IPS-20b (cell line): Measurements from ENCODE around the gene OXSR1.

Experiments
- H3K27ac ChIP-seq: one replicate; pipeline ENCODE4 v1.5.1; 2013; ENCODE audit warnings: low read length
- H3K27me3 ChIP-seq: 2 replicates; pipeline ENCODE4 v1.6.1; 2013; ENCODE audit warnings: mild to moderate bottlenecking, low read length, inconsistent platforms; ENCODE audit not compliant: insufficient read depth
- H3K36me3 ChIP-seq: 2 replicates; pipeline ENCODE4 v1.6.1; 2013; ENCODE audit warnings: low read depth, mild to moderate bottlenecking, inconsistent platforms, low read length, moderate library complexity; ENCODE audit not compliant: insufficient read depth
- H3K4me1 ChIP-seq: 2 replicates; pipeline ENCODE4 v1.6.1; 2013; ENCODE audit warnings: mild to moderate bottlenecking, control low read depth, inconsistent platforms, low read length, moderate library complexity; ENCODE audit not compliant: insufficient read depth
- H3K4me3 ChIP-seq: 2 replicates; pipeline ENCODE4 v1.5.1; 2013; ENCODE audit warnings: mild to moderate bottlenecking, low read length, inconsistent platforms
- H3K9ac ChIP-seq: 2 replicates; pipeline ENCODE4 v1.6.1; 2013; ENCODE audit warnings: low read depth, mild to moderate bottlenecking, inconsistent platforms, low read length, moderate library complexity
- H3K9me3 ChIP-seq: 2 replicates; pipeline ENCODE4 v1.6.1; 2013; ENCODE audit warnings: mild to moderate bottlenecking, low read depth, low read length, inconsistent platforms; ENCODE audit not compliant: insufficient read depth

Gene OXSR1

DNA sequence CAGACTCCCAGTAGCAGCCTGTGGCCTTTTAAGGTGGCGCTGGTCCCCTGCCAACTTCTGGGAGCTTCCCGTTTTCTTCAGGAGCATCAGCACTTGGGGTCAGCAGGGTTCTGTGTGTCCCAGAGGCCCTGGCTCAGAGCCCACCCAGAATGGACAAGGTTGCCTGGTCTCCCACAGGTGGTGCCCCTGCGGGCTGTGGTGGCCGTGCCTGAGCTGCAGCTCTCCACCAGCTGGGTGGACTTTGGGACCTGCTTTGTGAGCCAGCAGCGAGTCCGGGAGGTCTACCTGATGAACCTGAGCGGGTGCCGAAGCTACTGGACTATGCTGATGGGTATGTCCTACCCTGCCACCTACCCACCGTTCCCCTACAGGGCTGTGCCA lies 43.9 kb upstream of the OXSR1 start:
- Histone ChIP-seq H3K9ac (no peak overlapping the region), H3K4me1 (no peaks in the 10 kb centered on the region), H3K36me3 (peaks cover 50% of the 10 kb centered on the region), H3K4me3 (no peak overlapping the region), H3K9me3 (no peaks in the 10 kb centered on the region), H3K27ac (no peak overlapping the region), H3K27me3 (no peaks in the 10 kb centered on the region)

DNA sequence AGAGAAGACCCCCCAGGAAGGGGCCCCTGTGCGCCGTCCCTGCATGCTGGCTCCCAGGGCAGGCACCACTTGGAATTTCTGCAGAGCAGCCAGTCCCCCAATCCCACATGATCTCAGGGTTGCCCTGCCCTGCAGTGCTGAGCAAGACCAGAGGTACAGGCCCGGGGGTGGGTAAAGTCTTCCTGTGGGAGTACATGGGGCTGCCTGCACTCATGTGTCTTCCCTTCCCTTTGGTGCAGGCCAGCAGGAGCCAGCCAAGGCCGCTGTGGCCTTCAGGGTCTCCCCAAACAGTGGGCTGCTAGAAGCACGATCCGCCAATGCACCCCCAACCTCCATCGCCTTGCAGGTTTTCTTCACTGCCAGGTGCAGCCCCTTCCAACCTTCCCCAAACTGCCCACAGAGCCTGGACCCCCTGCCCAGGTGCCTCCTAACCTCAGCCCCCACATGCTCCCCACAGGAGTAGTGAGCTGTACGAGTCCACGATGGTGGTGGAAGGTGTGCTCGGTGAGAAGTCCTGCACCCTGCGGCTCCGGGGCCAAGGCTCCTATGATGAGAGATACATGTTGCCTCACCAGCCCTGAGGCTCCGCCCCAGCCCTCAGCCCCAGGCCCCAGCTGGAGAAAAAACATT lies 43.4 kb upstream of the OXSR1 start:
- Histone ChIP-seq H3K27me3 (no peaks in the 10 kb centered on the region), H3K36me3 (peaks cover 55% of the 10 kb centered on the region), H3K27ac (no peak overlapping the region), H3K9me3 (no peaks in the 10 kb centered on the region), H3K4me3 (no peak overlapping the region), H3K4me1 (no peaks in the 10 kb centered on the region), H3K9ac (no peak overlapping the region)

DNA sequence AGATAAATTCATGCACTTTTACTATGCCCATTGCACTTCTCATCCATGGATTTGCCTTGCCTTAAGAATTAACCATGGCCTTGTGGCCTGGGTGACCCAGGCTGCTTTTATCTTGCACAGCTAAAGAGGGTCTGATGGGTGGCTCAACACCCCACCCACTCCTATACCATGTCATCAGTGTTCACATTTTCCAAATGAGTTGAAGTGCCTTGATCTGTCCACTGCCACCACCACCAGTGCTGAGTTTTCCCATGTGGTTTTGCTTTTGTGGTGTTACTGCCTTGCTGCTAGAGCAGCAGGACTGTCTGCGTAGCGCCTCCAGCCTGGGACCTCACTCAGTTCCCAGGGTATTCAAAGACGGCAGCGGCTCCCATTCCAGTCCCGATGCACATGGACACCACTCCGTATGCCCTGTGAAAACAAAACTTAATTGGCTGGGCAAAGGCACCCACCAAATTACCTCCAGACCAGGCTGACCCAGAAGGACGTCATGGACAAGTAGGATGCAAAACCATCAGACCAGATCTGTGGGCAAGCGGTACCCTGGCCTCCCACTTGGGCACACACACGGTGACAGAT lies 42.5 kb upstream of the OXSR1 start:
- no peak overlapping the region for H3K27ac ChIP-seq

DNA sequence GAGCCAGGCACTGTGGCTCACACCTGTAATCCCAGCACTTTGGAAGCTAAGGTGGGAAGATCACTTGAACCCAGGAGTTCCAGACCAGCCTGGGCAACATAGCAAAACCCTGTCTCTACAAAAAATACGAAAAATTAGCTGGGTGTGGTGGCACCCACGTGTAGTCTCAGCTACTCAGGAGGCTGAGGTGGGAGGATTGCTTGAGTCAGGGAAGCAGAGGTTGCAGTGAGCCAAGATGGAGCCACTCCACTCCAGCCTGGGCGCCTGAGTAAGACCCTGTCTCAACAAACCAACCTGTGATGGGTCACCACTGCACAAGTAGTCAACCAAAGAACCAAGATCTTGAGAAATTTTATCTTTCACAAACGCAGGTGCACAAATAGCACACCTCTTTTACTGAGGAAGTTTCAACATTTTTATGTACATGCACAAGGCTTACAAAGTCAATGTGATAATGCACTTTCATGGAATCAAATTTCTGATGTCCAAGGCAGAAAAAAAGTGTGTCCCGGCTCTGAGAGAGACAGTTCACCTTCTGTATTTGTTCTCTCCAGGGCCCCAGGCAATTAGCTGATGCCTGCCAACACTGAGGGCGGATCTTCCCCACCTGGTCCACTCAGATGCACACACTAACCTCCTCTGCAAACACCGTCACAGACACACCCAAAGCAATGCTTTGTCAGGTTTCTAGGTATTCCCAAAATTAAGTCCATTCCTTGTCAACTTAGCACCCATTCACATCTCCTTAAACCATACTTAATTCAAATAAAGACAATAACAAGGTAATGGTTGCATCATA lies 40.8 kb upstream of the OXSR1 start:
- no peak overlapping the region for H3K9ac ChIP-seq
- no peak overlapping the region for H3K4me3 ChIP-seq
- H3K27me3 ChIP-seq: no peaks in the 10 kb centered on the region
- no peak overlapping the region for H3K27ac ChIP-seq
- no peaks in the 10 kb centered on the region for H3K9me3 ChIP-seq
- no peaks in the 10 kb centered on the region for H3K4me1 ChIP-seq
- peaks cover 79% of the 10 kb centered on the region for H3K36me3 ChIP-seq

More for the DNA sequence above, 42.5 kb upstream of the OXSR1 start:
- Histone ChIP-seq H3K9ac (no peak overlapping the region), H3K4me1 (no peaks in the 10 kb centered on the region), H3K4me3 (no peak overlapping the region), H3K27me3 (no peaks in the 10 kb centered on the region), H3K9me3 (no peaks in the 10 kb centered on the region), H3K36me3 (peaks cover 64% of the 10 kb centered on the region)

DNA sequence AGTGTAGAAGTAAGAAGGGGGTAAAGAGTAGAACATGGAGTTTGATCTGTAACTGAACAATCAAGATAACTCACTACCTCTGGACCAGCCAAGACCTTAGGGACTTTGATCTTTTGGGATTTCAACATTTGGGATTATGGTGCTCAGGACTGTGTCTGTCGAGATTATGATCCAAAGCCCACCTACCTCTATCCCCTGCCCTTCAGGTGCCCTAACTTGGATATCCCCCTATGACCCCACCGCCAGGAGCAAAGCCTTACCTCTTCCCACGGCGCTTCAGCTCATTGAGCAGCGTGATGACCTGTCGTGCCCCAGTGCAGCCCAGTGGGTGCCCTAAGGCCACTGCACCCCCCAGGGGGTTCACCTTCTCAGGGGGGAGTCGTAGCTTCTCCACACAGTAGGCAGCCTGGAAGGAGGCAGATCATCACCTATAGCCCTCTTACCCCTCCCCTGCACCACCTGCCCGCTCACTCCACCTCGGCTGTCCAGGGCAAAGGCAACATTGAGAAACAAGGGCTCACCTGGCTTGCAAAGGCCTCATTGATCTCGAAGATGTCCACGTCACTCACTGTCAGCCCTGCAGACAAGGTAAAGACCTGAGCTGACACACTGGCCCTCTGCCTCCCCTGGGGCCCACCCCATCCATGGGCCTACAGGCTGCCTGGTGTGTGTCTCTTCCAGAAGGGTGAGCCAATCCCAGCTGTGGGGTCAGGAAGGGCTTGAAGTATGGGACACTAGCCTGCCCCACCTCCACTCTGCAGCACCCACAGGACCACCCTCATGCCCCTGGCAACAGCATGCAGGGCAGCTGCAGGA lies 39.8 kb upstream of the OXSR1 start:
- Histone ChIP-seq H3K4me3 (no peak overlapping the region), H3K9ac (no peak overlapping the region), H3K36me3 (peaks cover 86% of the 10 kb centered on the region), H3K4me1 (no peaks in the 10 kb centered on the region), H3K27ac (no peak overlapping the region), H3K27me3 (no peaks in the 10 kb centered on the region), H3K9me3 (no peaks in the 10 kb centered on the region)

DNA sequence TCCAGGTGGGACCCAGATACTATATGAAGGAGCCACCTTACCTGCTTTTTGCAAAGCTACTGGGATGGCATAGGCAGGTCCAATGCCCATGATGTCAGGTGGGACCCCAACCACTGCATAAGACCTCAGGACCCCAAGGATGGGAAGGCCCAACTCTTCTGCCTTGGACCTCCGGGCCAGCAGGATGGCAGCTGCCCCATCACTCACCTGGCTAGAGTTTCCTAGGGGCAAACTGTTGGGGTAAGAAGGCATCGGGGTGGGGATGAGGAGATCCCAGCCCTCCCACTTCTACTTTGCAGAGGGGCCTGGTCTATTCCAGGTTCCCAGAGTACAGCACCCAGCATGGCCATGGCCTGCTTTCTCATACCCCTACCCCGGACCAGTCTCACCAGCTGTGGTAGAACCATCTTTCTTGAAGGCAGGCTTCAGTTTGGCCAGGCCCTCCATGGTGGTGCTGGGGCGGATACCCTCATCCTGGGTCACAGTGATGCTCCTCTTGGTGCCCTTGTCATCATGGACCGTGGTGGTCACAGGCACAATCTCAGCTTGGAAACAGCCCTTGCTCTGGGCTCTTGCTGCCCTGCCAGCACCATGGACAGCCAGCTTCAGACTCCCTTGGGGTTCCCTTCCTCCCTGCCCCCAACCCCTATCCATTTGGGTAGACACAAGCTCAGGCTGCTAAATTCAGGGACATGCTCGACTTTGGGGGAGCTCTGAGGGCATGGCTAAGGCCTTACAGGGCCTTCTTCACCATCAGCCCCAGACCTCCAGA lies 39.0 kb upstream of the OXSR1 start:
- H3K36me3 ChIP-seq: peaks cover 91% of the 10 kb centered on the region

DNA sequence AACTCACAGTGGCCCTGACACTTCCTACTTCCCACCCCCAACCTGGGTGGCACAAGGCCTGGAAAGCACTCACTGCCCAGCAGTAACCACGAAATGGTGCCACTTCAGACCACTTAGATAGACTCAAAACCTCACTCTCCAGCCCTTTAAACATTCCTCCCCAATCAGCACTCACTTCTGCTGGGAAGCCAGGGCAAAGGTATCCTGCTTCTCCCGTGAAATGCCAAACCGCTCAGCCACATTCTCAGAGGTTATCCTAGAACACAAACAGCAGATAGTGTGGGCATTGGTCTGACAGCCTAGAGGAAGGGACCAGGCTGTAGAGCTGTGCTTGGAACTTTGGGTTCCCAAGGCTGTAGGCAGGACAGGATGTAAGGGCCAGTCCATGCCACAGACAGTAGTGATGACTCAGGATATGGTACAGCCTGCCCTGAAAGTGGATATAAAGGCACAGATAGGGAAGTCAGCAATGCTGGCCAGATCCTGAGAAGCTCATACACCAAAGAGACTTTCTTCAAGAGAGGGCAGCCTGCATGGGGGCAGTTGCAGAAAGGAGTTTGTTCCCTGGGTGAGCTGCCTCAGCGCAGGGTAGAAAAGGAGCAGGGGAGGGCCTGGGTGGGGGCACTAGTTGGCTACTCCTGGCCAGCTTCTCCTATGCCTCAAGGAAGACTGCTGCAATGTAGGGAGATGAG lies 37.6 kb upstream of the OXSR1 start:
- H3K36me3 ChIP-seq: peaks cover 82% of the 10 kb centered on the region

More for the DNA sequence above, 39.0 kb upstream of the OXSR1 start:
- Histone ChIP-seq H3K9me3 (no peaks in the 10 kb centered on the region), H3K27ac (no peak overlapping the region), H3K27me3 (no peaks in the 10 kb centered on the region), H3K4me3 (no peak overlapping the region), H3K9ac (no peak overlapping the region), H3K4me1 (no peaks in the 10 kb centered on the region)

DNA sequence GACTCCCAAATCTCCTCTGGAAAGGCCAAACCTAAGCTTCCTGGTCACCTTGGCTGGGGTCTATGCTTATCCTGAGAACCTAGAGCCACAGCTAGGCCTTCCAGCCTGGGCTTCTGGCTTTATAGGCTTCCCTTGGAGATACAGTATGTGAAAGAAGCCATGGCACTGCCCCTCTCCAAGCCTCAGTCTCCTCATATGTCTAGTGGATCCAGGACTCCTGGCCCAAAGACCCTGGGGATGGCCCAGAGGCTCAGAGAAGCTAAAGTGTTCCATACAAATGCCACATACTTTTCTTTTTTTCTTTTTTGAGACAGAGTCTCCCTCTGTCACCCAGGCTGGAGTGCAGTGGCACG lies 37.1 kb upstream of the OXSR1 start:
- Histone ChIP-seq H3K27ac (no peak overlapping the region), H3K36me3 (peaks cover 82% of the 10 kb centered on the region), H3K9ac (no peak overlapping the region), H3K4me1 (no peaks in the 10 kb centered on the region), H3K4me3 (no peak overlapping the region), H3K9me3 (no peaks in the 10 kb centered on the region), H3K27me3 (no peaks in the 10 kb centered on the region)

More for the DNA sequence above, 37.6 kb upstream of the OXSR1 start:
- Histone ChIP-seq H3K27me3 (no peaks in the 10 kb centered on the region), H3K4me1 (no peaks in the 10 kb centered on the region), H3K9me3 (no peaks in the 10 kb centered on the region), H3K9ac (no peak overlapping the region), H3K27ac (no peak overlapping the region), H3K4me3 (no peak overlapping the region)

DNA sequence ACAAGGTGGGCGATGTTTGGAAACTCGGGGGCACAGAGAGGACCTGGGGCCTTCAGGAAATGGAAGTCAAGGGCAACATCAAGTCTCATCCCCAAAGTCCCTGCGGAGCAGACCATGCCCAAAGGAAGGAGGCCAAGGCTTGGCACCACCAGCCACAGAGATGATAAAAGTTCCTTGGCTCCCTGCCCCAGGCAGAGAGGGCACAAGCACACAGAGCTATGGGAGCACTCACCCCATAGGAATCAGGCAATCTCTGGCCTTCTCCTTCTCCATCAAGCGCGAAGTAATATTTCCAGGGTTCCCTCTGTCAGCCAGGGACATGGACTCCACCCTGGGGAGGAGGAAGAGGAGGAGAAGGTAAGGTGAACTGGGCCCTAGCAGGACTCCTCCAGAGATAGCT lies 36.3 kb upstream of the OXSR1 start:
- Histone ChIP-seq H3K9ac (no peak overlapping the region), H3K27me3 (no peaks in the 10 kb centered on the region), H3K4me1 (no peaks in the 10 kb centered on the region), H3K36me3 (peaks cover 86% of the 10 kb centered on the region), H3K4me3 (no peak overlapping the region), H3K27ac (no peak overlapping the region), H3K9me3 (no peaks in the 10 kb centered on the region)

DNA sequence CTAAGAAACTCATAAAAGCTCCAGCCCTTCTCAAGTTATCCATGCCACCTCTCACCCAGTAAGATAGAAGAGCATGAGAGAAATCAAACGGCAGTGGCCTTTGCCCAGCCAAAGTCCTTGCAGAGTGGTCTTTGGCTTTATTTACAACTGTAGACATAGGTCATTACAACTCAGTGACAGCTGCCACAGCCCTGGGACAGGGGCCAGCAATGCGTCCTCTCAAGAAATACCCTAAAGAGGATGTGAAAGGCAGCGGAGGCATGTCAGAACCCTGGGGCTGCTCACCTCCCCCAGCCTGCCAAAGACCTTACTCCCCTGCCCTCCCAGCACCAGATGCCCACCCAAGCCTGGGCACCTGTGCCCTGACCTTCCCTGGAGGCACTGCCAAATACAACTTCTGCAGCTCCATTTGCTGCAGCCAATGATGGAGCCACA lies 34.7 kb upstream of the OXSR1 start:
- peaks cover 74% of the 10 kb centered on the region for H3K36me3 ChIP-seq
- H3K4me3 ChIP-seq: no peak overlapping the region
- 0 out of 2 replicates have a peak, but pooled peaks cover under 1% of the 10 kb centered on the region for H3K4me1 ChIP-seq
- no peak overlapping the region for H3K27ac ChIP-seq
- no peaks in the 10 kb centered on the region for H3K27me3 ChIP-seq
- no peak overlapping the region for H3K9ac ChIP-seq
- no peaks in the 10 kb centered on the region for H3K9me3 ChIP-seq
